COR-L47 (cell line): ENCODE measurements around the gene PVALEF.

ENCODE experiments used
- DNase-seq: peaks from one replicate; lab custom pipeline; 2025; lab: John Stamatoyannopoulos, UW

The PVALEF gene

GRCh38 chr17:81165246-81166032 lies at the start of gene PVALEF:
PVALEF (plus strand) TSS chr17:81165507; CDS start chr17:81181227, 15,720 bp downstream.
- DNase-seq: no peak

GRCh38 chr17:81115749-81116464 lies 49.4 kb upstream of the PVALEF start:
- no peak for DNase-seq

- DNase-seq: no peak
Observed at GRCh38 chr17:81116704-81117103, 48.6 kb upstream of the PVALEF start.

GRCh38 chr17:81117672-81118198 lies 47.6 kb upstream of the PVALEF start:
- no peak for DNase-seq

GRCh38 chr17:81118308-81119221 lies 46.7 kb upstream of the PVALEF start:
- DNase-seq: no peak

- DNase-seq: peak; percentile 39
Observed at GRCh38 chr17:81119223-81120148, 45.8 kb upstream of the PVALEF start.

- DNase-seq: no peak
Observed at GRCh38 chr17:81120149-81120484, 45.2 kb upstream of the PVALEF start.

- no peak for DNase-seq
Observed at GRCh38 chr17:81120695-81121621, 44.3 kb upstream of the PVALEF start.

- DNase-seq: no peak
Observed at GRCh38 chr17:81121841-81122733, 43.2 kb upstream of the PVALEF start.

GRCh38 chr17:81123052-81124048 lies 42.0 kb upstream of the PVALEF start:
- DNase-seq: no peak

- DNase-seq: no peak
Observed at GRCh38 chr17:81124377-81124776, 40.9 kb upstream of the PVALEF start.

GRCh38 chr17:81125573-81126081 lies 39.7 kb upstream of the PVALEF start:
- no peak for DNase-seq

GRCh38 chr17:81126281-81127132 lies 38.8 kb upstream of the PVALEF start:
- no peak for DNase-seq

- DNase-seq: no peak
Observed at GRCh38 chr17:81127133-81127455, 38.2 kb upstream of the PVALEF start.

GRCh38 chr17:81127526-81128177 lies 37.7 kb upstream of the PVALEF start:
- DNase-seq: no peak

- DNase-seq: no peak
Observed at GRCh38 chr17:81128338-81128737, 37.0 kb upstream of the PVALEF start.
